Tibial nerve (tissue), 4 donors: ENCODE results near the gene WFDC9.
"Not testable (repeated sequence)": the region's sequence is repeated elsewhere in the genome, so short reads cannot be mapped to it uniquely, and the experiment has no call there.

Experiments used
- EP300 ChIP-seq, 2 donors: sonication (generic); formaldehyde crosslinking; IDR thresholded peaks; one replicate each; pipeline ENCODE4 v1.6.1; 2017; ENCODE audit warnings: antibody characterized with exemption in 2 of 2, mild to moderate bottlenecking in 1 of 2
- POLR2A ChIP-seq, 2 donors: fragments of 450-650 bp; IDR thresholded peaks; one replicate each; pipeline ENCODE4 v1.6.1; 2017; ENCODE audit warnings: antibody characterized with exemption in 2 of 2, mild to moderate bottlenecking in 2 of 2, moderate library complexity in 2 of 2
- TF ChIP-seq, protein P1 (sequence below), 5 experiments: fragments of 200-600 bp in 3 of 5; fragments of 450-650 bp in 2 of 5; sonication (generic) in 3 of 5; IDR thresholded peaks; one replicate each; pipeline ENCODE4 v1.5.1; 2016 to 2019; ENCODE audit warnings: antibody characterized with exemption in 5 of 5, mild to moderate bottlenecking in 3 of 5, moderate library complexity in 2 of 5

DNA sequence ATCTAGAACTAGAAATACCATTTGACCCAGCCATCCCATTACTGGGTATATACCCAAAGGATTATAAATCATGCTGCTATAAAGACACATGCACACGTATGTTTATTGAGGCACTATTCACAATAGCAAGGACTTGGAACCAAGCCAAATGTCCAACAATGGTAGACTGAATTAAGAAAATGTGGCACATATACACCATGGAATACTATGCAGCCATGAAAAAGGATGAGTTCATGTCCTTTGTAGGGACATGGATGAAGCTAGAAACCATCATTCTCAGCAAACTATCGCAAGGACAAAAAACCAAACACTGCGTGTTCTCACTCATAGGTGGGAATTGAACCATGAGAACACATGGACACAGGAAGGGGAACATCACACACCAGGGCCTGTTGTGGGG is 26.0 kb upstream of the WFDC9 start:
- TF ChIP-seq, protein P1, sequence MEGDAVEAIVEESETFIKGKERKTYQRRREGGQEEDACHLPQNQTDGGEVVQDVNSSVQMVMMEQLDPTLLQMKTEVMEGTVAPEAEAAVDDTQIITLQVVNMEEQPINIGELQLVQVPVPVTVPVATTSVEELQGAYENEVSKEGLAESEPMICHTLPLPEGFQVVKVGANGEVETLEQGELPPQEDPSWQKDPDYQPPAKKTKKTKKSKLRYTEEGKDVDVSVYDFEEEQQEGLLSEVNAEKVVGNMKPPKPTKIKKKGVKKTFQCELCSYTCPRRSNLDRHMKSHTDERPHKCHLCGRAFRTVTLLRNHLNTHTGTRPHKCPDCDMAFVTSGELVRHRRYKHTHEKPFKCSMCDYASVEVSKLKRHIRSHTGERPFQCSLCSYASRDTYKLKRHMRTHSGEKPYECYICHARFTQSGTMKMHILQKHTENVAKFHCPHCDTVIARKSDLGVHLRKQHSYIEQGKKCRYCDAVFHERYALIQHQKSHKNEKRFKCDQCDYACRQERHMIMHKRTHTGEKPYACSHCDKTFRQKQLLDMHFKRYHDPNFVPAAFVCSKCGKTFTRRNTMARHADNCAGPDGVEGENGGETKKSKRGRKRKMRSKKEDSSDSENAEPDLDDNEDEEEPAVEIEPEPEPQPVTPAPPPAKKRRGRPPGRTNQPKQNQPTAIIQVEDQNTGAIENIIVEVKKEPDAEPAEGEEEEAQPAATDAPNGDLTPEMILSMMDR (IDR thresholded peaks at IDR 0.05) = not testable (repeated sequence)
- TF ChIP-seq POLR2A, EP300 (IDR thresholded peaks at IDR 0.05): not testable (repeated sequence)
